ENCODE data around the gene AGT. TPM values are rescaled to one million over a fixed set of nuclear protein-coding genes. Genes with fewer than 3 reads are reported as not detected.
"Not testable (repeated sequence)": the region's sequence is repeated elsewhere in the genome, so short reads cannot be mapped to it uniquely, and the experiment has no call there.

The AGT gene
- total RNA-seq, 1 experiment from 2014 or later: not detected

DNA sequence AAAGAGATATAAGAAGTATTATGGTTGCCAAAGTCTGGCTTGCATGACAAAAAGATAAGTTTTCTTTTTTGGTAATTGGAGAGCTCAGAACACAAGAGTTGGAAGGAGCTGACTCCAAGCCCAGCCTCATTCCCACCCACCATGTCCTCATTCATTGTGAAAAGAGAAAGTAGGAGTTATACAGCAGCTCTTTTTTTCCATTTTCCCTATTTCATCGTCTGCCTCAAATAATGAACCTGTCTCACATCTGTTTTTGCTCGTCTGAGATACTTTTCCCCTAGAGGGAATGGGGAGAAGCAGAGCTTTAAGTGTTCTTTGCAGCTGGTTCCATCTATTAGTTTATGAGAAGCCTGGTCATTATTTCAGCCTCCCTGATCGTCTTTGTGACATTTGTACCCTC, 34.7 kb downstream of the AGT start:
- in situ Hi-C loops (cut with HindIII; ENCODE audit: low pct_unique_long_range_greater_than_20kb, low sequenced_read_pairs): no loop called here

DNA sequence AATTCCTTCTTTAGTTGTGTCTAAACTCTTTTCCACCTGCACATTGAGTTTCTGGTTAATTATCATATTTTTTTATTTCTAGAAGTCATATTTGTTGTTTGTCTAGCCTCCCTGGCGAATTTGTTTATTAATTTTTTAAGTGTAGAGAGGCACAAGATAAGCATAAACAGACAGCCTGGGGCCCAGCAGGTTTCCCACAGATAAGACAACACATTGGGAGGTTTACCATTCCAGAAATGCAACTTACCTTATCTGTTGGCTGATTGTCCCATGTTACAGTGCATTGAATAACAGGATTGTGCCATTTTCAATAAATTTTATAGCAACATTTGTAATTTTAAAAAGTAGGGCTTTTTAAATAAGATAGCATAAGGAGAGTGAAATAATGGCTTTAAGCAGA, 36.7 kb downstream of the AGT start:
- DNase-seq (ENCODE audit: low read depth): no peak
- in situ Hi-C loops (cut with HindIII; ENCODE audit: low pct_unique_long_range_greater_than_20kb, low sequenced_read_pairs): no loop called here

More for the DNA sequence above, 34.7 kb downstream of the AGT start:
- no peak for DNase-seq (ENCODE audit: low read depth)

DNA sequence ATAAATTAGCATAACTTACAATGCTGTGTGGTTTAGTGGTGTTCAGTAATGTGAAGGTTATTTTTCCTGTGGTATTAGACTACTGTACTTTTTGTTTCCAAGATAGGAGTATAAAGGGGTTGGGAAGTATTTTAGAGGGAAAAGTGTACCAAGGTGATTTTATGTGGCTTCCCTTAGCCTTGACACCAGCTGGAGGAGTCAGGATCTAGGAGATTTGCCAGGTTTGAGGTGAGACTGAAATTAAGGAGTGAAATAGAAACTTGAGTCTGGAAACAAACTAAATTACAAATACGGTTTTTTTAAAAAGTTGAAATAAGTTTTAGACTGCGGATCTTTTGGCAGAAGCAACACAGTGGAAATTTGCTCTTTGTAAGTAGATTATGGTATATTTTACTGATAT, 39.3 kb downstream of the AGT start:
- in situ Hi-C loops (cut with HindIII; ENCODE audit: low pct_unique_long_range_greater_than_20kb, low sequenced_read_pairs): no loop called here
- no peak for DNase-seq (ENCODE audit: low read depth)

DNA sequence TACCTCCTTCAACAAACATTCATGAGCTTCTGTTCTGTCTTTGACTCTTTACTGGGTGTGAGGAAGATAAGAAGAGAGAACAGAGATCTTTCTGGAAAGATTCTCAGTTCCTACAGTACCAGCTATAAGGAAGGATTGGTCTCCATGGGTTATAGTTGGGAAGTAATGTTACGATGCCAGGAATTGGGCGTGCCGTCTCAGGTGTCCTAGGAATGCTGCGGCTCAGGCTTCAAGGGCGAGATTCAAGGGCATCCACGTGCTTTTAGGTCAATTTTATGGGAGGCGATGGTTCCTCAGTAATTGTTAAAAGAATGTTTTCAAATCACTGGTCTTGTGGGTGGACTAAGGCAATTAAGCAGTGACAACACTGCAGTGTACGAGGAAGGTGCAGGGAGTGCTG, 44.4 kb downstream of the AGT start:
- DNase-seq (ENCODE audit: low read depth): no peak
- in situ Hi-C loops (cut with HindIII; ENCODE audit: low pct_unique_long_range_greater_than_20kb, low sequenced_read_pairs): no loop called here

DNA sequence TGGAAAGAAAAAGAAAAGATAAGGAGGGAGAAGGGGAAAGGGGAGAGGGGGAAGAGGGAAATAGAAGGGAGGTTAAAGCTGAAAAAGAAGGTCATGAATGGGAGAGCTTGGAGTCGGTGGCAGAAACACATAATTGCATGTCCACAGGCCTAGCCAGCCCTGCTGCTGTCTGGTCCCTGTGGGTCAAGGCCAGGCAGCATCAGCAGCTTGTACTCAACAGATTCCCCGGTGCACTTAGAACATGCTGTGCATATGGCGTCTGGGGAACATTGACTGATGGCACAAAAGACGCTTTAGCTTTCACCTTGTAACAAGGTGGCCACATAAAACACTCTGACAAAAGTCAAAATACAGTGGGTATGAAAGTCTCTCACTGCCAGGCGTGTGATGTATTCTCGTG, 45.7 kb downstream of the AGT start:
- in situ Hi-C loops (cut with HindIII; ENCODE audit: low pct_unique_long_range_greater_than_20kb, low sequenced_read_pairs): no loop called here
- no peak for DNase-seq (ENCODE audit: low read depth)

DNA sequence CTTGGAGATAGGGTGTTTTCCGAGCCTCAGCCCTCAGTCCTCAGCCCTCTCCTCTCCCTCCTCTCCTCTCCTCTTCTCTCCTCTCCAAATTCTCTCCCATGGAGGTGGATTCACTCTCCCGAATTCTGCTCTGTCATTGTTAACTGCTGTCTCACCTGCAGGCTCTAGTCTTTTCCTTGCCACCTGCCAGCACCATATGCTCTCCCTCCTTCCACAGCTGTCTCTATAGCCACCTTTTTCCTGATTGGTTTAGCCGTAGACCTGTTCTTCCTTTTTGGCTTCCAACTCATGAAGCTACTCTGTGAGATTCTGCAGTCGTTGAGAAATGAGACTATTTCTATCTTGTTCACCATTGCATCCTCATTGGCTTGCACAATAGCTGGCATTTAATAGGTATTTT, 51.9 kb downstream of the AGT start:
- in situ Hi-C loops (cut with HindIII; ENCODE audit: low pct_unique_long_range_greater_than_20kb, low sequenced_read_pairs): no loop called here

DNA sequence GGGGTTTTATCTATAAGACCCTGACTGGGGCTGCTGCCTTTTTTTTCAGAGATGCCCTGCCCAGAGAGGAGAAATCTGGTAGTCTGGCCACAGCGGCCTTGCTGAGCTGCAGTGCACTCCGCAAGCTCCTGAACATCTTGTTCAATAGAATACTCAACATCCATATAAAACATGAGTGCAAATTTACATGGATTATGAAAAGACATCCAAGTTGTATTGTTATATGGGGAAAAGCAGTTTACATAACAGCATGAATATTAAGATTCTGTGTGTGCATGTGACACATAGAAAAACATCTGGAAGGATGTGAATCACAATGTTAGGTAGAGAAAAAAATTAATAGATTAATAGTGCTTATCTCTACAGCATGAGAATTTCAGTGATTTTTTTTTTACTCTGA, 55.2 kb downstream of the AGT start:
- DNase-seq (ENCODE audit: low read depth): no peak
- in situ Hi-C loops (cut with HindIII; ENCODE audit: low pct_unique_long_range_greater_than_20kb, low sequenced_read_pairs): no loop called here

More for the DNA sequence above, 51.9 kb downstream of the AGT start:
- no peak for DNase-seq (ENCODE audit: low read depth)

DNA sequence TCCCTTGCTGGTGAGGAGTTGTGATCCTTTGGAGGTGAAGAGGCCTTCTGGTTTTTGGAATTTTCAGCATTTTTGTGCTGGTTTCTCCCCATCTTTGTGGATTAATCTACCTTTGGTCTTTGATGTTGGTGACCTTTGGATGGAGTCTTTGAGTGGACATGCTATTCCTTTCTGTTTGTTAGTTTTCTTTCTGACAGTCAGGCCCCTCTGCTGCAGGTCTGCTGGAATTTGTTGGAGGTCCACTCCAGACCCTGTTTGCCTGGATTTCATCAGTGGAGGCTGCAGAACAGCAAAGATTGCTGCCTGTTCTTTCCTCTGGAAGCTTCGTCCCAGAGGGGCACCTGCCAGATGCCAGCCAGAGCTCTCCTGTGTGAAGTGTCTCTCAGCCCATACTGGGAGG, 55.8 kb downstream of the AGT start:
- DNase-seq (ENCODE audit: low read depth); in situ Hi-C loops (cut with HindIII; ENCODE audit: low pct_unique_long_range_greater_than_20kb, low sequenced_read_pairs): not testable (repeated sequence)

DNA sequence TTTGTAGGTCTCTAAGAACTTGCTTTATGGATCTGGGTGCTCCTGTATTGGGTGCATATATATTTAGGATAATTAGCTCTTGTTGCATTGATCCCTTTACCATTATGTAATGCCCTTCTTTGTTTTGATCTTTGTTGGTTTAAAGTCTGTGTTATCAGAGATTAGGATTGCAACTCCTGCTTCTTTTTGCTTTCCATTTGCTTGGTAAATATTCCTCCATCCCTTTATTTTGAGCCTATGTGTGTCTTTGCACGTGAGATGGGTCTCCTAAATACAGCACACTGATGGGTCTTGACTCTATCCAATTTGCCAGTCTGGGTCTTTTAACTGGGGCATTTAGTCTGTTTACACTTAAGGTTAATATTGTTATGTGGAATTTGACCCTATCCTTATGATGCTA, 57.2 kb downstream of the AGT start:
- not testable (repeated sequence) for DNase-seq (ENCODE audit: low read depth)

More for the DNA sequence above, 57.2 kb downstream of the AGT start:
- in situ Hi-C loops (cut with HindIII; ENCODE audit: low pct_unique_long_range_greater_than_20kb, low sequenced_read_pairs): not testable (repeated sequence)

Other genes with a start within 250 kb of the AGT start
- gene COG2, start 71.6 kb downstream of the AGT start, total RNA-seq (2014; rRNA removed; shearing (Covaris generic); ENCODE audit: low replicate concordance): 21.7 and 32.2 TPM in 2 replicates
- gene CAPN9, start 33.3 kb upstream of the AGT start, total RNA-seq (2014; rRNA removed; shearing (Covaris generic); ENCODE audit: low replicate concordance): not detected in 2 replicates
- 71.2 and 87.1 TPM in 2 replicates for gene C1orf198, start 154.4 kb upstream of the AGT start, total RNA-seq (2014; rRNA removed; shearing (Covaris generic); ENCODE audit: low replicate concordance)